H9 (cell line): Measurements from ENCODE around the gene PEX10. TPM values are rescaled to one million over a fixed set of nuclear protein-coding genes. Genes with fewer than 3 reads are reported as not detected.
A peak's percentile ranks its signal among the peaks of the same experiment; 100 is the strongest.

Experiments
- DNase-seq: peaks from one replicate; pipeline ENCODE4 v3.0.0-alpha.2; 2017
- H2AFZ ChIP-seq: one replicate; pipeline ENCODE4 v1.6.1; 2013; ENCODE audit warnings: mild to moderate bottlenecking, low read length, control low read depth, moderate library complexity
- H2AK5ac ChIP-seq: 2 replicates; pipeline ENCODE4 v1.6.1; 2013; ENCODE audit warnings: low read length, control low read depth, mixed read lengths; ENCODE audit not compliant: insufficient read length
- H2BK120ac ChIP-seq: one replicate; pipeline ENCODE4 v1.6.1; 2013; ENCODE audit warnings: low read depth, mild to moderate bottlenecking, low read length, control low read depth, inconsistent platforms; ENCODE audit not compliant: poor library complexity, severe bottlenecking
- H2BK12ac ChIP-seq: 2 replicates; pipeline ENCODE4 v1.6.1; 2013; ENCODE audit warnings: low read length, control low read depth, mixed read lengths, low read depth; ENCODE audit not compliant: insufficient read length
- H2BK15ac ChIP-seq: 2 replicates; pipeline ENCODE4 v1.6.1; 2013; ENCODE audit warnings: low read depth, low read length, control low read depth
- H2BK20ac ChIP-seq: one replicate; pipeline ENCODE4 v1.6.1; 2013; ENCODE audit warnings: low read depth, mild to moderate bottlenecking, low read length, control low read depth, inconsistent platforms; ENCODE audit not compliant: poor library complexity, severe bottlenecking
- H2BK5ac ChIP-seq: 2 replicates; pipeline ENCODE4 v1.6.1; 2013; ENCODE audit warnings: low read length, control low read depth, mixed read lengths; ENCODE audit not compliant: insufficient read length
- H3K14ac ChIP-seq: 2 replicates; pipeline ENCODE4 v1.6.1; 2013; ENCODE audit warnings: low read length, control low read depth; ENCODE audit not compliant: insufficient read depth
- H3K18ac ChIP-seq: 2 replicates; pipeline ENCODE4 v1.6.1; 2013; ENCODE audit warnings: low read depth, mild to moderate bottlenecking, mixed read lengths, low read length, control low read depth; ENCODE audit not compliant: insufficient read length
- H3K23ac ChIP-seq: 2 replicates; pipeline ENCODE4 v1.6.1; 2013; ENCODE audit warnings: low read length, control low read depth, mixed read lengths, low read depth; ENCODE audit not compliant: insufficient read length
- H3K23me2 ChIP-seq: 2 replicates; pipeline ENCODE4 v1.6.1; 2013; ENCODE audit warnings: low read depth, mild to moderate bottlenecking, mixed read lengths, low read length, control low read depth; ENCODE audit not compliant: insufficient read length, poor library complexity, severe bottlenecking
- H3K27ac ChIP-seq: 2 replicates; pipeline ENCODE4 v1.5.1; 2013; ENCODE audit warnings: low read length, control low read depth, mixed read lengths, low read depth; ENCODE audit not compliant: insufficient read length
- H3K27me3 ChIP-seq: 2 replicates; pipeline ENCODE4 v1.6.1; 2013; ENCODE audit warnings: low read length, control low read depth, inconsistent platforms; ENCODE audit not compliant: insufficient read depth
- H3K4ac ChIP-seq: 2 replicates; pipeline ENCODE4 v1.6.1; 2013; ENCODE audit warnings: low read depth, mild to moderate bottlenecking, control low read depth, inconsistent platforms, low read length, moderate library complexity
- H3K4me1 ChIP-seq: 2 replicates; pipeline ENCODE4 v1.6.1; 2013; ENCODE audit warnings: low read length, control low read depth, inconsistent platforms; ENCODE audit not compliant: insufficient read depth
- H3K4me2 ChIP-seq: 2 replicates; pipeline ENCODE4 v1.6.1; 2013; ENCODE audit warnings: low read length, control low read depth, mixed read lengths; ENCODE audit not compliant: insufficient read length, insufficient read depth
- H3K56ac ChIP-seq: 2 replicates; pipeline ENCODE4 v1.6.1; 2013; ENCODE audit warnings: low read depth, mild to moderate bottlenecking, mixed read lengths, low read length, control low read depth; ENCODE audit not compliant: insufficient read length
- H3K79me1 ChIP-seq: 2 replicates; pipeline ENCODE4 v1.6.1; 2013; ENCODE audit warnings: low read depth, mild to moderate bottlenecking, moderate library complexity, low read length, control low read depth, inconsistent platforms; ENCODE audit not compliant: insufficient read depth, poor library complexity, severe bottlenecking
- H3K79me2 ChIP-seq: 2 replicates; pipeline ENCODE4 v1.6.1; 2013; ENCODE audit warnings: low read length, control low read depth, inconsistent platforms; ENCODE audit not compliant: insufficient read depth
- H3K9ac ChIP-seq: 2 replicates; pipeline ENCODE4 v1.6.1; 2013; ENCODE audit warnings: low read length, control low read depth, mixed read lengths; ENCODE audit not compliant: insufficient read length; ENCODE audit errors: extremely low read depth
- H3K9me3 ChIP-seq: one replicate; pipeline ENCODE4 v1.6.1; 2013; ENCODE audit warnings: low read depth, low read length, inconsistent platforms; ENCODE audit not compliant: control insufficient read depth
- H3T11ph ChIP-seq: one replicate; pipeline ENCODE4 v1.6.1; 2013; ENCODE audit warnings: mild to moderate bottlenecking, low read length, control low read depth, inconsistent platforms
- H4K20me1 ChIP-seq: one replicate; pipeline ENCODE4 v1.6.1; 2013; ENCODE audit not compliant: control insufficient read depth, insufficient read length, insufficient read depth
- H4K5ac ChIP-seq: 2 replicates; pipeline ENCODE4 v1.6.1; 2013; ENCODE audit warnings: low read depth, mild to moderate bottlenecking, mixed read lengths, low read length, control low read depth; ENCODE audit not compliant: insufficient read length
- H4K8ac ChIP-seq: replicated peaks from 2 replicates; pipeline ENCODE4 v1.6.1; 2013; ENCODE audit warnings: low read length, control low read depth, mixed read lengths, low read depth; ENCODE audit not compliant: insufficient read length
- H4K91ac ChIP-seq: 2 replicates; pipeline ENCODE4 v1.6.1; 2013; ENCODE audit warnings: low read depth, mild to moderate bottlenecking, moderate library complexity, mixed read lengths, low read length, control low read depth; ENCODE audit not compliant: insufficient read length
- H3K27ac Mint-ChIP-seq, 3 experiments: 2 replicates in 2 of 3; 3 replicates in 1 of 3; pipeline ENCODE4 v1.8.0; 2020 to 2021; ENCODE audit warnings: mixed read lengths in 3 of 3, mild to moderate bottlenecking in 1 of 3, moderate library complexity in 1 of 3
- H3K27me3 Mint-ChIP-seq: 2 replicates; pipeline ENCODE4 v1.8.0; 2021; ENCODE audit warnings: low read depth, mild to moderate bottlenecking, moderate library complexity, mixed read lengths
- H3K36me3 Mint-ChIP-seq, 3 experiments: 2 replicates in 2 of 3; 3 replicates in 1 of 3; pipeline ENCODE4 v1.8.0; 2020 to 2021; ENCODE audit warnings: low read depth in 3 of 3, mixed read lengths in 3 of 3; ENCODE audit not compliant: insufficient read depth in 1 of 3
- H3K4me1 Mint-ChIP-seq, 2 experiments: 2 replicates each; pipeline ENCODE4 v1.8.0; 2020; ENCODE audit warnings: mixed read lengths in 2 of 2
- H3K4me3 Mint-ChIP-seq, 2 experiments: 2 replicates in 1 of 2; 3 replicates in 1 of 2; pipeline ENCODE4 v1.8.0; 2020 to 2021; ENCODE audit warnings: mild to moderate bottlenecking in 2 of 2, mixed read lengths in 2 of 2, moderate library complexity in 1 of 2
- H3K9me3 Mint-ChIP-seq, 2 experiments: 2 replicates in 1 of 2; 3 replicates in 1 of 2; pipeline ENCODE4 v1.8.0; 2020; ENCODE audit warnings: mild to moderate bottlenecking in 2 of 2, mixed read lengths in 2 of 2, moderate library complexity in 1 of 2
- CTCF ChIP-seq: fragments of 200-600 bp; sonication (generic); conservative IDR thresholded peaks from 3 replicates; pipeline ENCODE4 v1.8.0; 2021; ENCODE audit warnings: antibody characterized with exemption, mild to moderate bottlenecking
- WGBS: extraction: QIAGEN DNeasy Blood & Tissue Kit; methylation state at CpG from one replicate; pipeline ENCODE4 v1.1.7; 2013; ENCODE audit warnings: missing lambda C conversion rate, low lambda C conversion rate, mixed read lengths; ENCODE audit not compliant: insufficient read length; ENCODE audit errors: extremely low coverage; 5-methylcytosine and 5-hydroxymethylcytosine counted together
- total RNA-seq: library from RNA; stranded (reverse); gene quantifications from 2 replicates; pipeline ENCODE4 v1.2.1, GENCODE V29; 2021

PEX10 gene
- total RNA-seq, 1 experiment from 2014 or later = 34.4 TPM

- H3K36me3 Mint-ChIP-seq = peaks cover 9 to 83% (median 80%) of the 10 kb centered on the region in 3 experiments; a peak in 6 of 7 replicates
- H2BK20ac ChIP-seq = no peak overlapping the region
- H3K23me2 ChIP-seq = no peaks in the 10 kb centered on the region
- no peak overlapping the region for H2BK12ac ChIP-seq
- no peak overlapping the region for H2BK120ac ChIP-seq
- no peak overlapping the region for H4K8ac ChIP-seq
- no peak overlapping the region for H2AK5ac ChIP-seq
- no peak for TF ChIP-seq CTCF
- H3K9ac ChIP-seq = no peak overlapping the region
- no peak overlapping the region for H3T11ph ChIP-seq
- no peak overlapping the region for H2AFZ ChIP-seq
- H3K9me3 ChIP-seq = no peaks in the 10 kb centered on the region
- H3K4me2 ChIP-seq = no peak overlapping the region
- no peak overlapping the region for H3K4ac ChIP-seq
- no peaks in the 10 kb centered on the region for H3K27me3 ChIP-seq
- no peaks in the 10 kb centered on the region; the same call in 1 of the 2 replicates for H3K79me2 ChIP-seq
- no peaks in the 10 kb centered on the region for H3K4me1 ChIP-seq
- DNase-seq = no peak
- H3K56ac ChIP-seq = no peak overlapping the region
- H3K23ac ChIP-seq = no peak overlapping the region
- no peak overlapping the region for H2BK15ac ChIP-seq
- H3K18ac ChIP-seq = no peak overlapping the region
- H4K5ac ChIP-seq = no peak overlapping the region
- H3K27me3 Mint-ChIP-seq = no peaks in the 10 kb centered on the region
- no peak overlapping the region for H3K4me3 Mint-ChIP-seq
- no CpG with 5 or more reads among the region's 22 CpGs for WGBS
- no peak overlapping the region for H4K91ac ChIP-seq
- H3K9me3 Mint-ChIP-seq = no peaks in the 10 kb centered on the region
- no peaks in the 10 kb centered on the region for H4K20me1 ChIP-seq
- H3K79me1 ChIP-seq = no peaks in the 10 kb centered on the region
- no peaks in the 10 kb centered on the region for H3K4me1 Mint-ChIP-seq
- H3K27ac ChIP-seq = no peak overlapping the region
- no peak overlapping the region for H2BK5ac ChIP-seq
- H3K14ac ChIP-seq = no peak overlapping the region
- H3K27ac Mint-ChIP-seq = 0 out of 7 replicates have a peak overlapping the region, but pooled peaks of 1 of the 3 experiments have one; percentile 32
These were observed 12.3 kb downstream of the PEX10 start for GRCh38 chr1:2399890-2400575.
